GM19372 (cell line): ENCODE measurements around the gene DNAJC13.

ENCODE experiments used
- ATAC-seq: cut with Tn5 transposase; IDR thresholded peaks from one replicate; pipeline ENCODE4 v1.9.1; 2021; ENCODE audit warnings: mild to moderate bottlenecking, low read depth, moderate library complexity; ENCODE audit not compliant: unreplicated experiment

Gene DNAJC13

GRCh38 chr3:132587401-132587800, 170.1 kb downstream of the DNAJC13 start:
- ATAC-seq = no peak
